HG03103 (cell line): Measurements from ENCODE around the gene PITX1.
"Not testable (repeated sequence)": the region's sequence is repeated elsewhere in the genome, so short reads cannot be mapped to it uniquely, and the experiment has no call there.

ENCODE experiments used
- ATAC-seq: cut with Tn5 transposase; IDR thresholded peaks from one replicate; pipeline ENCODE4 v1.9.1; 2021; ENCODE audit warnings: low read depth; ENCODE audit not compliant: unreplicated experiment

Gene PITX1

DNA sequence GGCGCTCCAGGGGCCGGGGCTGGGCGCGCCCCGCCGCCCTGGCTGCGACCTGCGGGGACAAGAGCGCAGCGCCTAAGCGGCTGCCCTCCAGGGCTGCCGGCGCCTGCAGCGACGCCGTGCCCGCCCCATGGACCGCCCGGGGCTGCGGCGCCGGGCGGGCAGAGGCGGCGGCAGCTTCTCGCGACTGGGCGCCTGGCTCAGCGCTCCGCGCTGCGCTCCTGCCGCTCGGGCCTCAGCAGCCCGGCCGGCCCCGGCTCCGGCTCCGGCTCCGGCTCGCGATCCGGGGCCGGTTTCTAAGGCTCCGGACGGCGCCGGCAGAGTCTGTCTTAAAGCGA lies at the start of gene PITX1:
TSS of gene PITX1 (minus strand) at position 328 of the 335 bp plus-strand sequence. CDS start 347 bp downstream, outside the sequence.
- no peak for ATAC-seq

DNA sequence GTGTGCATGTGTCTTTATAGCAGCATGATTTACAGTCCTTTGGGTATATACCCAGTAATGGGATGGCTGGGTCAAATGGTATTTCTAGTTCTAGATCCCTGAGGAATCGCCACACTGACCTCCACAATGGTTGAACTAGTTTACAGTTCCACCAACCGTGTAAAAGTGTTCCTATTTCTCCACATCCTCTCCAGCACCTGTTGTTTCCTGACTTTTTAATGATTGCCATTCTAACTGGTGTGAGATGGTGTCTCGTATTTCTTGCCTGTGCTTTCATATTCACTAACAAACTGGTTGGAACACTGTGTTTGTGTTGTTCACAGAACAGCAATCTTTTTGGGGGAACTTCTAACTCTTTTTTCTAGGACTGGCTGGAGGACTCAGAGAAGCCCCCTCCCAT lies 49.3 kb upstream of the PITX1 start:
- not testable (repeated sequence) for ATAC-seq

GRCh38 chr5:135081240-135081639 lies 47.2 kb upstream of the PITX1 start:
- ATAC-seq: no peak

GRCh38 chr5:135079760-135080159 lies 45.7 kb upstream of the PITX1 start:
- no peak for ATAC-seq

- ATAC-seq: no peak
These were observed 45.2 kb upstream of the PITX1 start for GRCh38 chr5:135079099-135079681.

GRCh38 chr5:135076801-135077200 lies 42.8 kb upstream of the PITX1 start:
- no peak for ATAC-seq

DNA sequence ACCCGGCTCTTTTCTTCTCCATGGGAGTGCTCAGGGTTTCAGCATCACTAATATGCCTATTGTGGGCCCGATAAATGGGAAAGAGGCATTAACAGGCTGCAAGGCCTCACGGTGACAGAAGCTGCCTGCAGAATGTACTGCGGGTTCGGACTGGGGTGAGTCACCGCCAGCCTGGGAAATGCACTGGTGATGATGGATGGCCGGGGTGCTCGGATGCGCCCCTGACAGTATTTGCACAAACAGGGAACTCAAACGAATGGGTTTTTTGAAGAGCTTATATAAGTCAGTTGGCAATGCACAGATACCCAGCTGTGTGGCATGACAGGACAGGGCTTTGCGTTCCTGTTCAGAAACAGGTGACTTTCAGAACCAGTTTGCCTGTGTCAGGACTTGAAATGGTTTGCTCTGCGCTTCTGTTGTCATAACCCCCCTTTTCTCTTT lies 42.0 kb upstream of the PITX1 start:
- ATAC-seq: no peak

GRCh38 chr5:135075621-135076020 lies 41.6 kb upstream of the PITX1 start:
- no peak for ATAC-seq

- ATAC-seq: no peak
These were observed 39.8 kb upstream of the PITX1 start for GRCh38 chr5:135073761-135074345.

- ATAC-seq: no peak
These were observed 38.6 kb upstream of the PITX1 start for GRCh38 chr5:135072387-135073281.

- no peak for ATAC-seq
These were observed 37.3 kb upstream of the PITX1 start for GRCh38 chr5:135071311-135071710.

DNA sequence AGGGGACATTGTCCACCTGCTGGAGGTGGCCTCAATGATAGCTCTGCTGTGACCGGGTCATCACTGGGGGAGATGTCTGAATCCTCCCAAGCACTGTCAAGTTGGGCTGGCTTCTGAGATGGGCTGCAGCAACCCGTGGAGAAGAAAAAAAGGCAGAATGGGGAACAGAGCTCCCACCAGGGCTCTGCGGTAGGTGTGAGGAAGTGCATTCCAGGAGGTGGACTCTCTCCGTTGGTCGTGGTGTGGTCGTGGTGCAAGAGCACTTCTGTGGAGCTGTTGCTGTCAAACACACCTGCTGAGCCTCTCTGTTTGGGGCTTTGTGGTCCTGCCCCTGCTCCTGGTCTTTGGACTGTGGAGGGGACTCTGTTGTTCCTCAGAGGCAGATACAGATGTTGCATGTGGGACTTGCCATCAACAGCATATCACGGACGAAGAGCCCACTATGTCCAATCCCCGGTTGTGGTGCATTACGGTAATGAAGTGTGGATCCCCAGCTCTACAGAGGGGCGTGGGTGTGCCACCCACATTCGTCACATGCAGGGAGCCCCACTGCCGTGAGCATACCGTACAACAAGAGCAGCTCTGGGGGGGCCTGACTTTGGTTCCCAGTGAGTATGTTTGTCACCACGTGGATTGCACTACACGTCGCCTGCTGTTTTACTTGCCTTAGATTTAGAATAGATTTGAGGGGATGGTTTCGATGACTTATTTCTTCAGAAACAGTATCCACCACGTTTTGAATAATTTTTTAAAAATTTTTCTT lies 36.0 kb upstream of the PITX1 start:
- no peak for ATAC-seq

DNA sequence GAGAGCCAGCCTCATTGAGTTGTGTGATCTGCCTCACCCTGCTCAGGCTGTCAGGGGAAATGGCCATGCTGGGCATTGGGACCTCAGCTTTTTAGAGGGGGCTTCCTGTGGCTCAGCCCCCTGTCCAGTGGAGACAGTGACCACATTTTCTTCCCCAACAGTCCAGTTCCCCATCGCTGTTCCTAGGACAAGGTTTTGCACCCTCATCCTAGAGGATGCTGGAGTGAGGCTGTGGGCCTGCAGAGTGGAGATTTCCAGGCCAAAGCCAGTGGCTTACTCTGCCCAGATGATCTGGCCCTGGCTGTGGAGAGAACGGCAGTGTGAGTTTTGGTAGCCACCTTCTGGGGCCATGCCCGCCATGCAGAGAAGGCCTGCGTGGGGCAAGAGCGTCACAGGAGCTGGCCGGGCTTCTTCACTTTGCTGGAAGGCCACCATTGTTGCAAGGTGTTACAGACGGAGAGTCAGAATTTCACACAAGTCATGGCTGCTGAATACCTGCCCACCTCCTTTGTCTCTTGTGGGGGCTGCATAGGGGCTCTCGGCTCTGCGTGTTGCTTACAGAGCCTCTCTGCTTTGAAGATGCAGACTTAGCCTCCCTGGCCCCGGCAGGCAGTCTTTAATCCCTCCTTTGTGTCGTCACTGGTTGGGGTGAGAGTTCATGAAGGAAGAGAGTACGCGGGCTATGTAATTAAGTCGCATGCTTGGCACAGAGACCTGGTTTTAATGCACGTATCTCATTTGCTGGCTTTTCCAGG lies 35.2 kb upstream of the PITX1 start:
- no peak for ATAC-seq

GRCh38 chr5:135067587-135067986 lies 33.6 kb upstream of the PITX1 start:
- ATAC-seq: no peak

GRCh38 chr5:135066781-135067180 lies 32.8 kb upstream of the PITX1 start:
- ATAC-seq: no peak

- ATAC-seq: no peak
These were observed 31.6 kb upstream of the PITX1 start for GRCh38 chr5:135065306-135066265.

- no peak for ATAC-seq
These were observed 30.2 kb upstream of the PITX1 start for GRCh38 chr5:135064235-135064570.

DNA sequence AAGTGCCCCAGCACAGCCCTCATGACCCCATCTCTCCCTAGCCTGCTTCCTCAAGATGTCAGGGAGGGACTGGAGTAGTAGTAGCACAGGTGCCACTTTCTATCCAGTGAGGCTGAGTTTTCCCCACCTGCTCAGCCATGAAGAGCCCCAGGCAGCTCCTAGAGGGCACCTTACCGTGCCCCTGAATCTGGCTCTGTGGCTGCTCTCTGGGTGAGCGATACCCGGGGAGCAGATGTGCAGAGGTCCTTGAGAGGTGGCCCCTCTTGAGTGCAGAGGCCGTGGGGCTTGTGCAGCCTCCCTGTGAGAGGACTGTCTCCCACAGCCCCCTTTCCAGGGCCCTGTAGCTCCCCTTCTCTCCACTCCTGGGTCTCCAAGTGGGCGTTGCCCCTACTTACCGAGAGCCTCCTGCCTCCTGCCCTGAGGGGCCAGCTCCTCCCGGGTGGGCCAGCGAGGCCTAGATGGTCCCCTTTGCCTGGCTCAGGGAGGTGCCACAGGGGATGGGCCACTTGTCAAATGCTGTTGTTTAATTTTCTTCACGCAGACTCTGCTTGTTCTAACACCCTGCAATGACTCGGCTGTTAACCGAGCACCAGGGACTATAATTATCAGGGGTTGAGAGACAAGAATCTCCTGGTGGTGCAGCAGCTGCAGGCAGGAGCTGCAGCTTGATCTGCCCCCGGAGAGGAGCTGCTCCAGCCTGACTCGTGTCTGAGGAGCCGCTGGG lies 29.6 kb upstream of the PITX1 start:
- no peak for ATAC-seq

DNA sequence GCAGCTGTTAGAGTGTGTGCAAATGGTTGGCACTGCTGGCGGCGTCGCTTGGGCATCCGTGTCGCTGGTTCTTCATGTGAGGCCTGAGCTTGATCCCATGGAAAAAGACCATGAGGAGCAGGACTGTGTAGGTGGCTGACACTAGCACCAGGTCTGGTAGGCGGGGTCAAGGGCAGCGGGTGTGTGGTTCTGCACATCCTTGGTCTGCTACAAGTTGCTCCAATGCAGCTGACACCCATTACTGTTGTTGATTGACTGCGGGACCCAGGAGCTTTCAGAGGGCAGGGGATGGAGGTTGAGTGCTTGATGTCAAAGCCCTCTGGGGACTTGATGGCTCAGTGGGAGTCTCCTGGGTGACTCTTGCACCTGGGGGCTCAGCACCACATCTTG lies 29.0 kb upstream of the PITX1 start:
- no peak for ATAC-seq
